Activated CD8-positive, alpha-beta T cell treated with anti-CD3 and anti-CD28 coated beads for 36 hours (primary cell): Measurements from ENCODE around the gene FBXL19. TPM values are rescaled to one million over a fixed set of nuclear protein-coding genes. Genes with fewer than 3 reads are reported as not detected.
A peak's percentile ranks its signal among the peaks of the same experiment; 100 is the strongest.

Experiments
- ATAC-seq: fragments of 200-7000 bp; cut with Tn5 transposase; one replicate; pipeline ENCODE4 v1.10.0; 2021; ENCODE audit warnings: mild to moderate bottlenecking, moderate library complexity
- CTCF ChIA-PET: fragments of 350-600 bp; sonication (Branson Sonifier 250); formaldehyde crosslinking; loops from one replicate; lab custom pipeline; 2021; ENCODE audit warnings: antibody characterized with exemption; lab: Charles Lee
- POLR2A ChIA-PET: fragments of 350-600 bp; sonication (Branson Sonifier 250); formaldehyde crosslinking; loops from one replicate; lab custom pipeline; 2021; ENCODE audit warnings: antibody characterized with exemption; lab: Charles Lee
- DNase-seq: peaks from one replicate; pipeline ENCODE4 v3.0.0-alpha.2; 2020
- H3K27ac Mint-ChIP-seq: one replicate; pipeline ENCODE4 v1.8.0; 2021; ENCODE audit warnings: mild to moderate bottlenecking, mixed read lengths
- H3K27me3 Mint-ChIP-seq: one replicate; pipeline ENCODE4 v1.8.0; 2021; ENCODE audit warnings: mixed read lengths
- H3K36me3 Mint-ChIP-seq: one replicate; pipeline ENCODE4 v1.8.0; 2021; ENCODE audit warnings: low read depth, mixed read lengths
- H3K4me1 Mint-ChIP-seq: one replicate; pipeline ENCODE4 v1.8.0; 2021; ENCODE audit warnings: low read depth, mixed read lengths
- H3K4me3 Mint-ChIP-seq: one replicate; pipeline ENCODE4 v1.8.0; 2021; ENCODE audit warnings: mild to moderate bottlenecking, moderate library complexity, mixed read lengths
- H3K9me3 Mint-ChIP-seq: one replicate; pipeline ENCODE4 v1.8.0; 2021; ENCODE audit warnings: mixed read lengths
- intact Hi-C: fragments of 100-400 bp; cut with micrococcal nuclease; formaldehyde crosslinking; loops from one replicate; pipeline ENCODE4 v1.10.0; 2022
- total RNA-seq, 2 experiments: library from RNA; stranded (reverse); gene quantifications; one replicate each; pipeline ENCODE4 v1.2.3, GENCODE V29; 2021
- TF ChIP-seq, protein P1 (sequence below): fragments of 200-600 bp; IDR thresholded peaks from one replicate; pipeline ENCODE4 v1.8.0; 2022; ENCODE audit warnings: antibody characterized with exemption, mild to moderate bottlenecking

The FBXL19 gene
- total RNA-seq, 2 experiments from 2014 or later = 21.1 to 22.0 TPM

DNA sequence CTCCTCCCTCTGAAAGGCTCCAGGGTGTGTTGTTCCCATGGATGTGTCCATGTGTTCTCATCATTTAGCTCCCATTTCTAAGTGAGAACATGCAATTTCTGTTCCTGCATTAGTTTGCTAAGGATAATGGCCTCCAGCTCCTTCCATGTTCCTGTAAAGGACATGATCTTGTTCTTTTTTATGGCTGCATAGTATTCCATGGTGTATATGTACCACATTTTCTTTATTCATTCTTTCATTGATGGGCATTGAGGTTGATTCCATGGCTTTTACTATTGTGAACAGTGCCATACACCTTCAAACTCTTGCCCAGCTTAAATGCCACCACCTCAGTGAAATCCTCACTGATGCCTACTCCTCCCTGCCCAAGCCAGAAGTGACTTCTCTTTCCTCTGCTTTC, 21.0 kb downstream of the FBXL19 start:
- no peaks in the 10 kb centered on the region for H3K27me3 Mint-ChIP-seq
- ChIA-PET CTCF (interaction anchor here (0.6 to 5.9 kb wide), 4 partner anchors 9 to 99 kb away, joined by 3 to 50 read pairs (median 7); no protein-coding TSS in a partner anchor), POLR2A (interaction anchor here (1.0 to 1.1 kb wide), 2 partner anchors 9 kb away, joined by 4 read pairs; no protein-coding TSS in a partner anchor)
- TF ChIP-seq, protein P1, sequence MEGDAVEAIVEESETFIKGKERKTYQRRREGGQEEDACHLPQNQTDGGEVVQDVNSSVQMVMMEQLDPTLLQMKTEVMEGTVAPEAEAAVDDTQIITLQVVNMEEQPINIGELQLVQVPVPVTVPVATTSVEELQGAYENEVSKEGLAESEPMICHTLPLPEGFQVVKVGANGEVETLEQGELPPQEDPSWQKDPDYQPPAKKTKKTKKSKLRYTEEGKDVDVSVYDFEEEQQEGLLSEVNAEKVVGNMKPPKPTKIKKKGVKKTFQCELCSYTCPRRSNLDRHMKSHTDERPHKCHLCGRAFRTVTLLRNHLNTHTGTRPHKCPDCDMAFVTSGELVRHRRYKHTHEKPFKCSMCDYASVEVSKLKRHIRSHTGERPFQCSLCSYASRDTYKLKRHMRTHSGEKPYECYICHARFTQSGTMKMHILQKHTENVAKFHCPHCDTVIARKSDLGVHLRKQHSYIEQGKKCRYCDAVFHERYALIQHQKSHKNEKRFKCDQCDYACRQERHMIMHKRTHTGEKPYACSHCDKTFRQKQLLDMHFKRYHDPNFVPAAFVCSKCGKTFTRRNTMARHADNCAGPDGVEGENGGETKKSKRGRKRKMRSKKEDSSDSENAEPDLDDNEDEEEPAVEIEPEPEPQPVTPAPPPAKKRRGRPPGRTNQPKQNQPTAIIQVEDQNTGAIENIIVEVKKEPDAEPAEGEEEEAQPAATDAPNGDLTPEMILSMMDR = no peak
- H3K27ac Mint-ChIP-seq = no peak overlapping the region
- H3K4me1 Mint-ChIP-seq = peaks cover 19% of the 10 kb centered on the region
- DNase-seq (no peak), ATAC-seq (no peak)
- H3K36me3 Mint-ChIP-seq = peaks cover 18% of the 10 kb centered on the region
- H3K4me3 Mint-ChIP-seq = no peak overlapping the region
- intact Hi-C loops = no loop called here
- H3K9me3 Mint-ChIP-seq = no peaks in the 10 kb centered on the region

GRCh38 chr16:30946671-30947540, 23.5 kb downstream of the FBXL19 start:
- DNase-seq = no peak
- no peaks in the 10 kb centered on the region for H3K27me3 Mint-ChIP-seq
- no peak for ATAC-seq
- no peak overlapping the region for H3K27ac Mint-ChIP-seq
- TF ChIP-seq, protein P1 = no peak
- intact Hi-C loops = no loop called here
- H3K4me1 Mint-ChIP-seq = peaks cover 24% of the 10 kb centered on the region
- H3K36me3 Mint-ChIP-seq = peaks cover 17% of the 10 kb centered on the region
- CTCF ChIA-PET = no interaction called here
- POLR2A ChIA-PET = no interaction called here
- no peaks in the 10 kb centered on the region for H3K9me3 Mint-ChIP-seq
- H3K4me3 Mint-ChIP-seq = no peak overlapping the region

- no peak overlapping the region for H3K4me3 Mint-ChIP-seq
- POLR2A ChIA-PET = no interaction called here
Observed at GRCh38 chr16:30947541-30947858, 24.1 kb downstream of the FBXL19 start.

GRCh38 chr16:30947859-30948666, 24.7 kb downstream of the FBXL19 start:
- CTCF ChIA-PET = interaction anchor here (1.3 kb wide), 1 partner anchor 37 kb away, joined by 4 read pairs; the partner anchor contains the start of gene HSD3B7
- TF ChIP-seq, protein P1 = no peak
- Mint-ChIP-seq H3K27me3 (no peaks in the 10 kb centered on the region), H3K27ac (no peak overlapping the region), H3K4me1 (peaks cover 15% of the 10 kb centered on the region), H3K36me3 (peaks cover 17% of the 10 kb centered on the region), H3K9me3 (no peaks in the 10 kb centered on the region), H3K4me3 (no peak overlapping the region)
- ATAC-seq (peak; percentile 9), DNase-seq (no peak)
- POLR2A ChIA-PET = interaction anchor here (1.0 kb wide), 1 partner anchor 143 kb away, joined by 3 read pairs; no protein-coding TSS in a partner anchor
- intact Hi-C loops = no loop called here

More at GRCh38 chr16:30947541-30947858, 24.1 kb downstream of the FBXL19 start:
- intact Hi-C loops = no loop called here
- H3K36me3 Mint-ChIP-seq = peaks cover 17% of the 10 kb centered on the region
- H3K27ac Mint-ChIP-seq = no peak overlapping the region
- CTCF ChIA-PET = no interaction called here
- H3K27me3 Mint-ChIP-seq = no peaks in the 10 kb centered on the region
- ATAC-seq = no peak
- DNase-seq = no peak
- H3K4me1 Mint-ChIP-seq = peaks cover 18% of the 10 kb centered on the region
- TF ChIP-seq, protein P1 = no peak
- no peaks in the 10 kb centered on the region for H3K9me3 Mint-ChIP-seq
